ENCODE results near the gene PRELID2.

PRELID2 gene

DNA sequence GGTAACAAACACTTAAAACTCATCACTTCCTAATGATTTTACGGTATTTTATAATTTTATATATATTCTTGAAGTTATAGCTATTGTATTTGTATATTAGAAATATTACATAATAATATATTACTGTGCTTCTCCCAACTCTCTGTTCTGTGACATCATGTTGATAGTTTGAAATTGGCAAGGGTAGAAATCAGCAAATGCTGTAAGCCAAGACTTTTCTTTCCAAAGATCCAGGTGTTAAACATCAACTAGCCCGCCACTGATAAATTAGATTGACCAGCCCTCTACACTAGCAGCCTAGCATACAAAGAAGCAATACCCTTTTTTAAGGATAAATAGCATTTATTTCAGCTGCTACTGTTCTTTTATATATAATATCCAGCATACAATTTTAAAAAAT lies 122.9 kb downstream of the PRELID2 start:
- no peaks in the 10 kb centered on the region for H3K36me3 Mint-ChIP-seq (ENCODE audit: low read depth)
- H3K9me3 Mint-ChIP-seq, result no peaks in the 10 kb centered on the region
- no peak for DNase-seq
- no peak overlapping the region for H3K4me3 Mint-ChIP-seq
- H3K27me3 Mint-ChIP-seq, result no peaks in the 10 kb centered on the region
- H3K27ac Mint-ChIP-seq, result no peak overlapping the region
- no peaks in the 10 kb centered on the region for H3K4me1 Mint-ChIP-seq (ENCODE audit: low read depth)

DNA sequence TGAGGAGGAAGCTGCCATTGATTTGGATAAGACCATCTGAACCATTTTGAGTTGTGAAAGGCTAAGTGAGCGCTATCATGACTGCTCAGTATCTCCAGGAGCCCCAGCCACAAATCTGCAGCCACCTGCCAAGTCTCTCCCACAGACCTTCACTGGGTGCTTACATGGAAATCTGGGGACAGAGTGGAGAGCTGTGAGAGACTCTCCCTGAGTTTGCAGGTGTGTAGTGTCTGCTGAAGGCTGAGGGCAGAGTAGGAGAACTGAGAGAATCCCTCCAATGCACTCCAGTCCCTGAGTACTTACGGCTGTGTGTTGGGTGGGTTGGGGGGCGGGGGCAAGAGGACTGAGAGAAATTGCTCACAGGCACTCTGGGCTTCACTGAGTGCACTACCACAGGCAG lies 123.7 kb downstream of the PRELID2 start:
- H3K4me3 Mint-ChIP-seq, result no peak overlapping the region
- H3K27ac Mint-ChIP-seq, result no peak overlapping the region
- H3K36me3 Mint-ChIP-seq (ENCODE audit: low read depth), result no peaks in the 10 kb centered on the region
- no peaks in the 10 kb centered on the region for H3K4me1 Mint-ChIP-seq (ENCODE audit: low read depth)
- H3K27me3 Mint-ChIP-seq, result no peaks in the 10 kb centered on the region
- DNase-seq, result no peak
- H3K9me3 Mint-ChIP-seq, result no peaks in the 10 kb centered on the region

Measured in activated T-cell treated with anti-CD3 and anti-CD28 coated beads, Interleukin-2, amount 50 U/mL, for 24 hours (primary cell).